ENCODE results near the gene MCAM. TPM values are rescaled to one million over a fixed set of nuclear protein-coding genes. Genes with fewer than 3 reads are reported as not detected.

Gene MCAM
- total and polyA plus RNA-seq, 2 experiments from 2014 or later = 8.6 to 40.4 TPM

- WGBS, 2 experiments (ENCODE audit: low coverage in 1 of 2, low lambda C conversion rate in 2 of 2, missing lambda C conversion rate in 2 of 2) = 58 to 61% methylated on average over 9 of the region's 9 CpGs
- no peak overlapping the region for H3K9ac ChIP-seq
- H3K4me2 ChIP-seq (ENCODE audit: unreplicated experiment) = no peak overlapping the region
- peak; percentile 54 for DNase-seq
- 0 out of 2 replicates have a peak, but pooled peaks cover 4% of the 10 kb centered on the region for H3K79me2 ChIP-seq (ENCODE audit: insufficient read depth)
- no peaks in the 10 kb centered on the region for H3K9me2 ChIP-seq (ENCODE audit: insufficient read depth)
- H3K9me3 ChIP-seq (ENCODE audit: low read depth) = no peaks in the 10 kb centered on the region
- H3K27ac ChIP-seq = no peak overlapping the region
- no peaks in the 10 kb centered on the region for H4K20me1 ChIP-seq (ENCODE audit: insufficient read depth)
- H3K4me3 ChIP-seq = no peak overlapping the region
- H3K27me3 ChIP-seq (replicated peaks; ENCODE audit: insufficient read depth) = no peaks in the 10 kb centered on the region
- no peaks in the 10 kb centered on the region for H3F3A ChIP-seq (ENCODE audit: insufficient read depth)
- H2AFZ ChIP-seq = 0 out of 2 replicates have a peak overlapping the region, but pooled peaks have one; percentile 39
- H3K36me3 ChIP-seq (ENCODE audit: low read depth) = peaks cover 25% of the 10 kb centered on the region
- TF ChIP-seq EZH2phosphoT487 (IDR thresholded peaks at IDR 0.05; ENCODE audit: insufficient read depth, low read depth) = no peak
- TF ChIP-seq EZH2 (IDR thresholded peaks at IDR 0.05; ENCODE audit: insufficient read depth, poor library complexity, severe bottlenecking) = no peak
- in situ Hi-C loops (cut with MboI) = no loop called here
- H3K4me1 ChIP-seq (ENCODE audit: insufficient read depth) = no peaks in the 10 kb centered on the region
Measured at GRCh38 chr11:119284344-119285157, 32.4 kb downstream of the MCAM start.

- no peaks in the 10 kb centered on the region for H3K9me2 ChIP-seq (ENCODE audit: insufficient read depth)
- no peak overlapping the region for H2AFZ ChIP-seq
- no peaks in the 10 kb centered on the region for H3K4me1 ChIP-seq (ENCODE audit: insufficient read depth)
- peaks cover 17% of the 10 kb centered on the region; the same call in 1 of the 2 replicates for H3K36me3 ChIP-seq (ENCODE audit: low read depth)
- WGBS, 2 experiments (ENCODE audit: low coverage in 1 of 2, low lambda C conversion rate in 2 of 2, missing lambda C conversion rate in 2 of 2) = 93 to 98% methylated on average over 7 of the region's 7 CpGs
- no peak overlapping the region for H3K9ac ChIP-seq
- no peaks in the 10 kb centered on the region for H4K20me1 ChIP-seq (ENCODE audit: insufficient read depth)
- 0 out of 2 replicates have a peak, but pooled peaks cover 4% of the 10 kb centered on the region for H3K79me2 ChIP-seq (ENCODE audit: insufficient read depth)
- in situ Hi-C loops (cut with MboI) = no loop called here
- H3K4me2 ChIP-seq (ENCODE audit: unreplicated experiment) = no peak overlapping the region
- no peaks in the 10 kb centered on the region for H3K9me3 ChIP-seq (ENCODE audit: low read depth)
- no peaks in the 10 kb centered on the region for H3K27me3 ChIP-seq (replicated peaks; ENCODE audit: insufficient read depth)
- no peak overlapping the region for H3K27ac ChIP-seq
- no peaks in the 10 kb centered on the region for H3F3A ChIP-seq (ENCODE audit: insufficient read depth)
- no peak for TF ChIP-seq EZH2 (IDR thresholded peaks at IDR 0.05; ENCODE audit: insufficient read depth, poor library complexity, severe bottlenecking)
- no peak for TF ChIP-seq EZH2phosphoT487 (IDR thresholded peaks at IDR 0.05; ENCODE audit: insufficient read depth, low read depth)
- no peak for DNase-seq
- H3K4me3 ChIP-seq = no peak overlapping the region
Measured at GRCh38 chr11:119282495-119282894, 34.4 kb downstream of the MCAM start.

GRCh38 chr11:119277660-119278059 lies 39.3 kb downstream of the MCAM start:
- Histone ChIP-seq H3K27ac (no peak overlapping the region), H3K4me3 (no peak overlapping the region), H3K9me3 (ENCODE audit: low read depth) (no peaks in the 10 kb centered on the region), H3K27me3 (replicated peaks; ENCODE audit: insufficient read depth) (no peaks in the 10 kb centered on the region), H3K79me2 (ENCODE audit: insufficient read depth) (peaks cover 26% of the 10 kb centered on the region), H4K20me1 (ENCODE audit: insufficient read depth) (no peaks in the 10 kb centered on the region), H3K9me2 (ENCODE audit: insufficient read depth) (no peaks in the 10 kb centered on the region), H3K4me1 (ENCODE audit: insufficient read depth) (no peaks in the 10 kb centered on the region), H3K36me3 (ENCODE audit: low read depth) (peaks cover 16% of the 10 kb centered on the region), H3K4me2 (ENCODE audit: unreplicated experiment) (no peak overlapping the region), H3K9ac (no peak overlapping the region), H2AFZ (no peak overlapping the region), H3F3A (ENCODE audit: insufficient read depth) (no peaks in the 10 kb centered on the region)
- WGBS, 2 experiments (ENCODE audit: low coverage in 1 of 2, low lambda C conversion rate in 2 of 2, missing lambda C conversion rate in 2 of 2) = 98 to 100% methylated on average over 1 of the region's 1 CpG
- in situ Hi-C loops (cut with MboI) = no loop called here
- TF ChIP-seq EZH2 (IDR thresholded peaks at IDR 0.05; ENCODE audit: insufficient read depth, poor library complexity, severe bottlenecking) (no peak), EZH2phosphoT487 (IDR thresholded peaks at IDR 0.05; ENCODE audit: insufficient read depth, low read depth) (no peak)
- no peak for DNase-seq

GRCh38 chr11:119273721-119274120 lies 43.2 kb downstream of the MCAM start:
- no peak overlapping the region for H2AFZ ChIP-seq
- no peak overlapping the region for H3K4me3 ChIP-seq
- H3K4me1 ChIP-seq (ENCODE audit: insufficient read depth) = no peaks in the 10 kb centered on the region
- TF ChIP-seq EZH2phosphoT487 (IDR thresholded peaks at IDR 0.05; ENCODE audit: insufficient read depth, low read depth) (no peak), EZH2 (IDR thresholded peaks at IDR 0.05; ENCODE audit: insufficient read depth, poor library complexity, severe bottlenecking) (no peak)
- no peak overlapping the region for H3K4me2 ChIP-seq (ENCODE audit: unreplicated experiment)
- no peaks in the 10 kb centered on the region for H3K9me3 ChIP-seq (ENCODE audit: low read depth)
- no peak overlapping the region for H3K27ac ChIP-seq
- H3K9me2 ChIP-seq (ENCODE audit: insufficient read depth) = no peaks in the 10 kb centered on the region
- H4K20me1 ChIP-seq (ENCODE audit: insufficient read depth) = no peaks in the 10 kb centered on the region
- H3K36me3 ChIP-seq (ENCODE audit: low read depth) = peaks cover 22% of the 10 kb centered on the region
- H3K79me2 ChIP-seq (ENCODE audit: insufficient read depth) = peaks cover 61% of the 10 kb centered on the region
- no peaks in the 10 kb centered on the region for H3K27me3 ChIP-seq (replicated peaks; ENCODE audit: insufficient read depth)
- 98 to 99% methylated on average over 6 of the region's 6 CpGs for WGBS, 2 experiments (ENCODE audit: low coverage in 1 of 2, low lambda C conversion rate in 2 of 2, missing lambda C conversion rate in 2 of 2)
- H3F3A ChIP-seq (ENCODE audit: insufficient read depth) = no peaks in the 10 kb centered on the region; the same call in 1 of the 2 replicates
- no peak for DNase-seq
- no peak overlapping the region for H3K9ac ChIP-seq
- in situ Hi-C loops (cut with MboI) = no loop called here
